Sigmoid colon (tissue), 7 donors: Measurements from ENCODE around the gene NEUROG1. TPM values are rescaled to one million over a fixed set of nuclear protein-coding genes. Genes with fewer than 3 reads are reported as not detected.

ENCODE experiments used
- DNase-seq: peaks from one replicate; pipeline ENCODE4 v3.0.0-alpha.2; 2019
- H3K27ac ChIP-seq, 4 donors: fragments of 200-600 bp; sonication (generic); one replicate each; pipeline ENCODE4 v1.5.1; 2016 to 2019; ENCODE audit warnings: mild to moderate bottlenecking in 1 of 4
- H3K27me3 ChIP-seq, 3 donors: fragments of 200-600 bp; sonication (generic); one replicate each; pipeline ENCODE4 v1.5.1; 2019; ENCODE audit warnings: mild to moderate bottlenecking in 1 of 3
- H3K36me3 ChIP-seq, 4 donors: fragments of 200-600 bp; sonication (generic); one replicate each; pipeline ENCODE4 v1.5.1; 2016 to 2019
- H3K4me1 ChIP-seq, 4 donors: fragments of 200-600 bp; sonication (generic); one replicate each; pipeline ENCODE4 v1.5.1; 2017 to 2019
- H3K4me3 ChIP-seq, 4 donors: fragments of 200-600 bp; sonication (generic); one replicate each; pipeline ENCODE4 v1.5.1; 2017 to 2019; ENCODE audit warnings: mild to moderate bottlenecking in 2 of 4, moderate library complexity in 1 of 4
- H3K9me3 ChIP-seq, 4 donors: fragments of 200-600 bp in 3 of 4; sonication (generic) in 3 of 4; one replicate each; pipeline versions ENCODE4 v1.5.1 to v1.6.1; 2013 to 2019
- EP300 ChIP-seq, 4 donors: sonication (generic); formaldehyde crosslinking; IDR thresholded peaks; one replicate each; pipeline ENCODE4 v1.6.1; 2017; ENCODE audit warnings: antibody characterized with exemption in 4 of 4
- POLR2A ChIP-seq, 2 donors: fragments of 450-650 bp; IDR thresholded peaks; one replicate each; pipeline ENCODE4 v1.6.1; 2016; ENCODE audit warnings: antibody characterized with exemption in 2 of 2, mild to moderate bottlenecking in 2 of 2, moderate library complexity in 2 of 2
- POLR2AphosphoS5 ChIP-seq, 4 donors: sonication (generic); formaldehyde crosslinking; IDR thresholded peaks; one replicate each; pipeline ENCODE4 v1.6.1; 2017; ENCODE audit warnings: antibody characterized with exemption in 4 of 4
- WGBS, 2 donors: extraction: QIAGEN DNeasy Blood & Tissue Kit; methylation state at CpG; one replicate each; pipeline ENCODE4 v1.1.7; 2013; 5-methylcytosine and 5-hydroxymethylcytosine counted together
- intact Hi-C: fragments of 100-400 bp; cut with DNase I; formaldehyde crosslinking; loops from one replicate; pipeline ENCODE4 v1.15.1; 2023
- polyA plus RNA-seq, 3 donors: library from polyadenylated mRNA; stranded (reverse); fragments of 200-250 nt; gene quantifications; one replicate each; pipeline ENCODE4 v1.2.3, GENCODE V29; 2013
- total RNA-seq, 4 donors: library from RNA; depleted of rRNA; stranded (reverse); fragments of >200 nt; gene quantifications; one replicate each; pipeline ENCODE4 v1.1.0, GENCODE V29; 2016
- TF ChIP-seq, protein P1 (sequence below), 4 experiments: fragments of 450-650 bp in 3 of 4; fragments of 200-600 bp in 1 of 4; IDR thresholded peaks; one replicate each; pipeline ENCODE4 v1.5.1; 2016 to 2019; ENCODE audit warnings: antibody characterized with exemption in 4 of 4, mild to moderate bottlenecking in 3 of 4, moderate library complexity in 2 of 4
- donor health status: healthy with polysubstance abuse.
- donor health status: Bipolar disorder and iron deficiency.
- donor health status: healthy.

NEUROG1 gene
- total and polyA plus RNA-seq, 7 donors: not detected

DNA sequence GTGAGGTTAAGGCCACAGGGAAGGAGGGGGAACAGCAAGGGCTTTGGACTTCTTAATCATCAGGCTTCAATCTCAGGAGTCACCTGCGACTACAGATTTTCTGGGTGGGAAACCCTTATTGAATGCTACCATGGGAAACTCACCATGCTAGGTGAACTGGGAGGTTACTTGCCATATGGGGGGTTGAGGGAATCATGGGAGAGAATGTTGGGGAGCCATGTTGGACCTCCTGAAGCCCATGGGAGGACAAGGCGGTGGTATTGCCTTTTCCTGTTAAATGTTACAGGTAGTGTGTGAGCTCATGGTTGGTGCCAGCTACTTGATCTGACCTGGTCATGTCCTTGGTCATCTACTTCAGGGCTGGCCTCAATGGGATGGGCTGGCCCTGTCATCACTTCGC lies 31.4 kb downstream of the NEUROG1 start:
- Histone ChIP-seq H3K4me3 (no peak overlapping the region), H3K27ac (no peak overlapping the region), H3K36me3 (no peaks in the 10 kb centered on the region), H3K27me3 (peaks cover 0 to 47% (median 8%) of the 10 kb centered on the region in 3 donors), H3K9me3 (no peaks in the 10 kb centered on the region), H3K4me1 (peaks cover 0 to 5% (median 0%) of the 10 kb centered on the region in 4 donors)
- 92 to 94% methylated on average over 3 of the region's 3 CpGs for WGBS, 2 donors
- intact Hi-C loops: no loop called here
- DNase-seq: no peak
- TF ChIP-seq POLR2AphosphoS5 (IDR thresholded peaks at IDR 0.05) (no peak), POLR2A (IDR thresholded peaks at IDR 0.05) (no peak)
- TF ChIP-seq, protein P1, sequence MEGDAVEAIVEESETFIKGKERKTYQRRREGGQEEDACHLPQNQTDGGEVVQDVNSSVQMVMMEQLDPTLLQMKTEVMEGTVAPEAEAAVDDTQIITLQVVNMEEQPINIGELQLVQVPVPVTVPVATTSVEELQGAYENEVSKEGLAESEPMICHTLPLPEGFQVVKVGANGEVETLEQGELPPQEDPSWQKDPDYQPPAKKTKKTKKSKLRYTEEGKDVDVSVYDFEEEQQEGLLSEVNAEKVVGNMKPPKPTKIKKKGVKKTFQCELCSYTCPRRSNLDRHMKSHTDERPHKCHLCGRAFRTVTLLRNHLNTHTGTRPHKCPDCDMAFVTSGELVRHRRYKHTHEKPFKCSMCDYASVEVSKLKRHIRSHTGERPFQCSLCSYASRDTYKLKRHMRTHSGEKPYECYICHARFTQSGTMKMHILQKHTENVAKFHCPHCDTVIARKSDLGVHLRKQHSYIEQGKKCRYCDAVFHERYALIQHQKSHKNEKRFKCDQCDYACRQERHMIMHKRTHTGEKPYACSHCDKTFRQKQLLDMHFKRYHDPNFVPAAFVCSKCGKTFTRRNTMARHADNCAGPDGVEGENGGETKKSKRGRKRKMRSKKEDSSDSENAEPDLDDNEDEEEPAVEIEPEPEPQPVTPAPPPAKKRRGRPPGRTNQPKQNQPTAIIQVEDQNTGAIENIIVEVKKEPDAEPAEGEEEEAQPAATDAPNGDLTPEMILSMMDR (IDR thresholded peaks at IDR 0.05): no peak

DNA sequence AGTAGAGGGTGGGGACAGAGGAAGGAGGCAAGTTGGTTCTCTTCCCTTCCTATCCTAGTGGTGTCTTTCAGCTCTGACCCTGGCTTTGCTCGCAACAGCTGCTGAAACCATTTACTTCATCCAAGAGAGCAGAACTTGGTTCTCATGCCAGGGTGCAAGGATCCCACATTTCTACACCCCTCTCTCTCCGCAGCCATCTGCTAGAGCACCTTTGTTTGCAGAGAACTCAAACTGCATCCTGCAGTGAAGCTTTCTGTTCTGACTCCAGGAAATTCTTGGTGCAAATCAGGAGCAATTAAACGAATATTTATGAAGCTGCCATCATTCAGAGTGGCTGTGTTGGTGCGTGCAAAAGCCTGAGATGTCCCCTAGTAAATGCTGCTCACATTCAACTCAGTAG lies 31.9 kb downstream of the NEUROG1 start:
- TF ChIP-seq EP300 (IDR thresholded peaks at IDR 0.05) (no peak), POLR2AphosphoS5 (IDR thresholded peaks at IDR 0.05) (no peak), POLR2A (IDR thresholded peaks at IDR 0.05) (no peak)
- TF ChIP-seq, protein P1 (IDR thresholded peaks at IDR 0.05): no peak
- no peaks in the 10 kb centered on the region for H3K9me3 ChIP-seq
- WGBS, 2 donors: 68 to 71% methylated on average over 4 of the region's 4 CpGs
- intact Hi-C loops: no loop called here
- no peak for DNase-seq
- H3K4me1 ChIP-seq: peaks cover 0 to 5% (median 0%) of the 10 kb centered on the region in 4 donors
- peaks cover 0 to 47% (median 8%) of the 10 kb centered on the region in 3 donors for H3K27me3 ChIP-seq
- no peaks in the 10 kb centered on the region for H3K36me3 ChIP-seq
- no peak overlapping the region for H3K4me3 ChIP-seq
- H3K27ac ChIP-seq: no peak overlapping the region

DNA sequence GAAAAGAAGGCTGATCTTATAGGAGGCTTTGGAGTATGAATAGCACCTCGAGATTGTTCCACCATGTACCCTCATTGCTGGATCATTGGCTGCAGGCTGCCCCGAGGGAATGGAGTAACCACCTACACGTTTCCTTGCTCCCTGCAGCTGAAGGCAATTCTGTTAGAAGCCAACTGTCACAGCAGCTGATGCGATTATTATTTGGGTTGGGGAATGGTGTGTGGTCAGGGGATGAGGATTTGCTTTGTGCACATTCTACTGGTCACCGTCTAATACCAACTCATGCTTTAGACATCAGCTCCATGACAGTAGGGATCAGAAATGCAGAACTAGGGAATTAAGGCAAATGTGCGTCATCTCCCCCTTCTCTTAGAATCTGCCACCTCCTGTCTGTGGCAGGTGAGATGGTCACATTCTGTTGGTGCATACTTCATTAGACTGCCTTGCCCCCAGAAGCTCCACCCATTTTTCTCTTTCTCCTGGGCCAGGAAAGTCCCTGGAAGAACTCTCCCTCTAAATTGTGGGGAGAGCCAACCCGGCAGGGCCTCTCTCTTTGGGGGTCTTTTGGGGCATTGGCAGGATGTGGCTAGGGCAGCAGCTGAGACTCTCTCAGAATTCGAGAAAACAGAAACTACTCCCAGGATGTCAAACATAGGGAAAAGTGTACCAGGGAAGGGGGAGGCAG lies 32.8 kb downstream of the NEUROG1 start:
- Histone ChIP-seq H3K36me3 (no peaks in the 10 kb centered on the region), H3K9me3 (no peaks in the 10 kb centered on the region), H3K27me3 (peaks cover 0 to 38% (median 8%) of the 10 kb centered on the region in 3 donors), H3K4me1 (no peaks in the 10 kb centered on the region), H3K4me3 (no peak overlapping the region), H3K27ac (no peak overlapping the region)
- TF ChIP-seq POLR2A (IDR thresholded peaks at IDR 0.05): no peak
- TF ChIP-seq, protein P1 (IDR thresholded peaks at IDR 0.05): no peak
- TF ChIP-seq POLR2AphosphoS5 (IDR thresholded peaks at IDR 0.05): no peak
- TF ChIP-seq EP300 (IDR thresholded peaks at IDR 0.05): no peak
- DNase-seq: no peak
- intact Hi-C loops: no loop called here
- WGBS, 2 donors: 70 to 77% methylated on average over 8 of the region's 8 CpGs

DNA sequence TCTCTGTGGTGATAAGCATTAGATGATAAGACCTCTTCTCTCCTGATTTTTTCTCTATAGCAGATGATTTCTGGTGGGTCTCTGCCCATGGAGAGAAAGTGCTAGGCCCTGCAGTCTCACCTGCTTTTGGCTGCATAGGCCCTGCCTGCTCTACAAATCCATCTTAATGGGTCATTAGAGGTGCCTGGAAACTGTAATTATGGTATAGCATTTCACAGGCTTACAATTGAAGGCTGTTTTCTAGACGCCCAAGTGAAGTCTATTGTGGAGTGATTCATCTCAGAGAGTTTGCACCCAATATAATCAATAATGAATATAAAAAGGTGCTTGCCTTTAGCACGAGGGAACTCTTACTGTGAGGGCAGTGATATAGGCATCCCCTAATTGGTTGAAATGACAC lies 33.8 kb downstream of the NEUROG1 start:
- H3K4me3 ChIP-seq: no peak overlapping the region
- DNase-seq: no peak
- no peak overlapping the region for H3K27ac ChIP-seq
- H3K9me3 ChIP-seq: no peaks in the 10 kb centered on the region
- intact Hi-C loops: no loop called here
- WGBS, 2 donors: 77 to 81% methylated on average over 2 of the region's 2 CpGs
- TF ChIP-seq POLR2A (IDR thresholded peaks at IDR 0.05) (no peak), POLR2AphosphoS5 (IDR thresholded peaks at IDR 0.05) (no peak)
- no peaks in the 10 kb centered on the region for H3K4me1 ChIP-seq
- no peaks in the 10 kb centered on the region for H3K36me3 ChIP-seq
- peaks cover 0 to 28% (median 1%) of the 10 kb centered on the region in 3 donors for H3K27me3 ChIP-seq

DNA sequence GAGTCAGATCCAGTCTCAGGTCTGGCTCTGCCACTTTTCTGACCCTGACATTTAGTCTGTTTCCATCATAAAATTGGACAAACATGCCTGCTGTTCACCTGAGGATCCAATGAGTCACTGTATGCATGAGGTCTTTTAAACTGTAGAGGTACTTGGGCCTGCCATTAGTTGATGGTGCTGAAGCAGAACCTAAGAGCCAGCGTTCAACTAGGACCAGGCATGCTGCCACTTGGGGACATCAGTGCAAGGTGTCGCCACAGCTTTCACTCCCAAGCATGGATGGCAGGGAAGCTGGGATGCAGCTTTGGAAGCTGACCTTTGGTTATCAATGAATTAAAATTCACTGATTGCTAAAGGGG lies 37.1 kb downstream of the NEUROG1 start:
- TF ChIP-seq POLR2AphosphoS5 (IDR thresholded peaks at IDR 0.05) (no peak), EP300 (IDR thresholded peaks at IDR 0.05) (no peak), POLR2A (IDR thresholded peaks at IDR 0.05) (no peak)
- TF ChIP-seq, protein P1 (IDR thresholded peaks at IDR 0.05): no peak
- Histone ChIP-seq H3K27ac (no peak overlapping the region), H3K27me3 (peaks cover 0 to 13% (median 0%) of the 10 kb centered on the region in 3 donors), H3K9me3 (no peaks in the 10 kb centered on the region), H3K4me1 (no peaks in the 10 kb centered on the region), H3K36me3 (no peaks in the 10 kb centered on the region), H3K4me3 (no peak overlapping the region)
- WGBS, 2 donors: 77 to 79% methylated on average over 2 of the region's 2 CpGs
- intact Hi-C loops: no loop called here
- DNase-seq: no peak
